Ovary (tissue), 9 donors: ENCODE measurements around the gene MBNL1. TPM values are rescaled to one million over a fixed set of nuclear protein-coding genes. Genes with fewer than 3 reads are reported as not detected.

Experiments used
- DNase-seq, 5 donors: peaks; one replicate each; pipeline ENCODE4 v3.0.0-alpha.2; 2019 to 2020
- H3K27ac ChIP-seq, 2 donors: fragments of 200-600 bp; one replicate each; pipeline versions ENCODE4 v1.5.1 to v1.8.0; 2019 to 2022
- H3K27me3 ChIP-seq: fragments of 200-600 bp; one replicate; pipeline ENCODE4 v1.8.0; 2022
- H3K36me3 ChIP-seq: fragments of 200-600 bp; sonication (generic); one replicate; pipeline ENCODE4 v1.5.1; 2019
- H3K4me1 ChIP-seq: one replicate; pipeline ENCODE4 v1.8.1; 2013; ENCODE audit warnings: mild to moderate bottlenecking, moderate library complexity; ENCODE audit not compliant: insufficient read depth
- H3K4me3 ChIP-seq: fragments of 200-600 bp; sonication (generic); one replicate; pipeline ENCODE4 v1.5.1; 2017
- H3K9me3 ChIP-seq, 2 donors: fragments of 200-600 bp in 1 of 2; sonication (generic) in 1 of 2; one replicate each; pipeline versions ENCODE4 v1.5.1 to v1.8.1; 2013 to 2019; ENCODE audit warnings: mild to moderate bottlenecking in 1 of 2, moderate library complexity in 1 of 2
- EP300 ChIP-seq: sonication (generic); formaldehyde crosslinking; IDR thresholded peaks from one replicate; pipeline ENCODE4 v1.6.1; 2017; ENCODE audit warnings: antibody characterized with exemption
- POLR2A ChIP-seq: fragments of 450-650 bp; IDR thresholded peaks from one replicate; pipeline ENCODE4 v1.6.1; 2017; ENCODE audit warnings: antibody characterized with exemption, mild to moderate bottlenecking, moderate library complexity
- WGBS, 3 donors: extraction: QIAGEN DNeasy Blood & Tissue Kit in 1 of 3; methylation state at CpG; one replicate each; pipeline versions ENCODE4 v1.1.5 to v1.1.7; 2013 to 2017; 5-methylcytosine and 5-hydroxymethylcytosine counted together
- intact Hi-C, 4 donors: fragments of 100-400 bp; cut with DNase I; formaldehyde crosslinking; loops; one replicate each; pipeline versions ENCODE4 v1.11.0 to v1.15.1; 2022 to 2023
- polyA plus RNA-seq, 2 donors: library from polyadenylated mRNA; stranded (reverse); fragments of 200-250 nt in 1 of 2; fragments of 350-450 nt in 1 of 2; fragmentation: Illumina TruSeq in 1 of 2; extraction: RNeasy Lipid Tissue Mini Kit (QIAGEN cat#74804) in 1 of 2; gene quantifications; one replicate each; pipeline ENCODE4 v1.2.3, GENCODE V29; 2013 to 2014
- total RNA-seq, 7 donors: library from RNA; depleted of rRNA in 2 of 7; stranded (reverse); fragments of >200 nt in 2 of 7; fragmentation: NEBNext Ultra II Directional in 3 of 7; extraction: Animal tissue kit (Norgen Biotek cat#: 25700) in 3 of 7; gene quantifications; one replicate each; pipeline versions ENCODE4 v1.1.0 to v1.2.4, GENCODE V29; 2016 to 2023
- TF ChIP-seq, protein P1 (sequence below), 3 donors: fragments of 450-650 bp in 2 of 3; fragments of 200-600 bp in 1 of 3; IDR thresholded peaks; one replicate each; pipeline versions ENCODE4 v1.5.1 to v1.8.0; 2016 to 2022; ENCODE audit warnings: antibody characterized with exemption in 3 of 3, mild to moderate bottlenecking in 1 of 3
- donor health status: DM: no; HTN: no; CAD: no; lungs with moderate emphysema.
- donor health status: DM: no; HTN: no; CAD: no.
- donor health status: Bipolar disorder and iron deficiency.
- donor health status: DM: yes; HTN: yes; CAD: no.
- donor health status: DM: no; HTN: no; CAD: no.
- donor health status: DM: yes; HTN: yes; CAD: no.

Gene MBNL1
- total and polyA plus RNA-seq, 9 donors, result 39.7 to 152 (median 123) TPM

DNA sequence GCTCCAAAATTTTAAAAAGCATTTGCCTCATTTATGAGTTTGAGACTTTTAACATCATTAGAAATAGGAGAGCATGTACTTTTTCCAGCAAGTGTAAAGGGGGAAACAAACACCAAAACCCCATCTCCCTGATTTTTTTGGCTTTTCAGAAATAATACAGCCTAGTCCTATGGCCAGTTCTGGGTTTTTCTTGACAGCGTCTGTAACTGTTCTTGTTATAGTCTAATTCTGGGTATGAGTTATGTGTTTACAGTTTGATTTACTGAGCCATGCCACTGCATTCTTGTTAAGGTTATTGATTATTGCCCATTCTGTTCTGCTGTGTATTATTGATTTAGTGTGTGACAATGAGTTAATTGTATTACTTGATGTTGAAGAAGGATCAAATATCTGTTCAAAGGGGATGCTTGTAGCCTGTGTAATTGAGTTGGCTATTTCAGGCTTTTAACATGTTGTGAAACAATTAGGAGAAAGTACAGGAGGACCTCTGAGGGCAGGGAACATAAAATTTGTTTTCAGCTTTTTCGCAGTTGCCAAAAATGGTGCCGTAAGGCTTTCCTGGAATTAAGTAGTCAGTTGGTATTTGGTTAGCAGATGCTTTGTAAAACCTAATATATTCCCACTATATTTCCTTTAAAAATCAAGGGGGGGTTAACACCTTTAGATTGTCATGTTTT lies 46.1 kb downstream of the MBNL1 start:
- DNase-seq, result no peak
- Histone ChIP-seq H3K4me1 (no peaks in the 10 kb centered on the region), H3K4me3 (no peak overlapping the region), H3K27me3 (no peaks in the 10 kb centered on the region), H3K36me3 (no peaks in the 10 kb centered on the region), H3K27ac (no peak overlapping the region), H3K9me3 (no peaks in the 10 kb centered on the region)
- 75 to 84% (median 80%) methylated on average over 3 of the region's 3 CpGs for WGBS, 3 donors
- TF ChIP-seq, protein P1, sequence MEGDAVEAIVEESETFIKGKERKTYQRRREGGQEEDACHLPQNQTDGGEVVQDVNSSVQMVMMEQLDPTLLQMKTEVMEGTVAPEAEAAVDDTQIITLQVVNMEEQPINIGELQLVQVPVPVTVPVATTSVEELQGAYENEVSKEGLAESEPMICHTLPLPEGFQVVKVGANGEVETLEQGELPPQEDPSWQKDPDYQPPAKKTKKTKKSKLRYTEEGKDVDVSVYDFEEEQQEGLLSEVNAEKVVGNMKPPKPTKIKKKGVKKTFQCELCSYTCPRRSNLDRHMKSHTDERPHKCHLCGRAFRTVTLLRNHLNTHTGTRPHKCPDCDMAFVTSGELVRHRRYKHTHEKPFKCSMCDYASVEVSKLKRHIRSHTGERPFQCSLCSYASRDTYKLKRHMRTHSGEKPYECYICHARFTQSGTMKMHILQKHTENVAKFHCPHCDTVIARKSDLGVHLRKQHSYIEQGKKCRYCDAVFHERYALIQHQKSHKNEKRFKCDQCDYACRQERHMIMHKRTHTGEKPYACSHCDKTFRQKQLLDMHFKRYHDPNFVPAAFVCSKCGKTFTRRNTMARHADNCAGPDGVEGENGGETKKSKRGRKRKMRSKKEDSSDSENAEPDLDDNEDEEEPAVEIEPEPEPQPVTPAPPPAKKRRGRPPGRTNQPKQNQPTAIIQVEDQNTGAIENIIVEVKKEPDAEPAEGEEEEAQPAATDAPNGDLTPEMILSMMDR (IDR thresholded peaks at IDR 0.05), result no peak
- TF ChIP-seq EP300, result no peak
- TF ChIP-seq POLR2A, result no peak
- intact Hi-C loops, result no loop called here

DNA sequence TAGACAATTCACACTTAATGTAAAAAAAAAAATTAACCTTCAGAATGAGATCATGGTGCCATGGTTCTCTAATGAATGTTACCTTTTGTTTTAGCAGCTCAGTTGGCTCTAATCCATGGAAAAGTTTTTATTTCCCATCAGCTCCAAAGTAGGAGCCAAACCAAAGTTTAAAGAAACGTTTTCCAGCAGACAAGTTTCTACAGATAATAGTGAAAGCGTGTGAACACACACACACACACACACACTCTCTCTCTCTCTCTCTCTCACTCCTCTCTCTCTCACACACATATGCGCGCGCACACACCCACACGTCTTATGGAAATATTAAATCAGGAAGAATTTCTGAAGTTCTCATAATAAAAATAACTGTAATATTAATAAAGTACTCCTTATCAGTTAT lies 46.9 kb downstream of the MBNL1 start:
- H3K9me3 ChIP-seq, result no peaks in the 10 kb centered on the region
- no peak overlapping the region for H3K27ac ChIP-seq
- no peak for DNase-seq
- TF ChIP-seq, protein P1 (IDR thresholded peaks at IDR 0.05), result no peak
- no peak for TF ChIP-seq EP300
- TF ChIP-seq POLR2A, result no peak
- H3K27me3 ChIP-seq, result no peaks in the 10 kb centered on the region
- H3K4me1 ChIP-seq, result peaks cover 2% of the 10 kb centered on the region
- no peak overlapping the region for H3K4me3 ChIP-seq
- intact Hi-C loops, result loop anchor here in 1 of 4 donors (2.0 kb wide), 1 partner anchor 35 kb away; no protein-coding TSS in a partner anchor
- H3K36me3 ChIP-seq, result no peaks in the 10 kb centered on the region
- WGBS, 3 donors, result 51 to 55% (median 55%) methylated on average over 6 of the region's 6 CpGs

DNA sequence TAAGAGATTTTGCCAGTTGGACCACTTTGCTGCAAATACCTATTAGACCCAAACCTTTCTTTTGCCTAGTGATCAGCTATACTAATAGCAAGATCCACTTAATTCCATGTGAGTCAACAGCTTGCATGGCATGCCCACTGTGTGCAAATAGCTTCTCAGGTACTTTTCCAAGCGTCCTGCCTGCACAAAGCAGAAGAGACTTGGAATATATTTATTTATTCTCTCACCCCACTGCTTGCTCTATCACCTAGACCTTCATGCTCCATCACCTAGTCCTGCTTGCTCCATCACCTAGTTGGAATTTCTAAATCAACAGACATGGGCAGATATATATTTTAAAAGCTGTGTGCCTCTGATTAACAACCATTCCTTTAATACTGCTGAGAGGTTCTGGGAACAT lies 47.6 kb downstream of the MBNL1 start:
- intact Hi-C loops, result loop anchor here in 1 of 4 donors (2.0 kb wide), 1 partner anchor 36 kb away; no protein-coding TSS in a partner anchor
- WGBS, 3 donors, result 96 to 98% (median 98%) methylated on average over 1 of the region's 1 CpG
- Histone ChIP-seq H3K27ac (no peak overlapping the region), H3K36me3 (no peaks in the 10 kb centered on the region), H3K4me3 (no peak overlapping the region), H3K9me3 (no peaks in the 10 kb centered on the region), H3K27me3 (no peaks in the 10 kb centered on the region), H3K4me1 (peaks cover 2% of the 10 kb centered on the region)
- no peak for DNase-seq
- TF ChIP-seq, protein P1 (IDR thresholded peaks at IDR 0.05), result no peak
- TF ChIP-seq POLR2A (no peak), EP300 (no peak)

DNA sequence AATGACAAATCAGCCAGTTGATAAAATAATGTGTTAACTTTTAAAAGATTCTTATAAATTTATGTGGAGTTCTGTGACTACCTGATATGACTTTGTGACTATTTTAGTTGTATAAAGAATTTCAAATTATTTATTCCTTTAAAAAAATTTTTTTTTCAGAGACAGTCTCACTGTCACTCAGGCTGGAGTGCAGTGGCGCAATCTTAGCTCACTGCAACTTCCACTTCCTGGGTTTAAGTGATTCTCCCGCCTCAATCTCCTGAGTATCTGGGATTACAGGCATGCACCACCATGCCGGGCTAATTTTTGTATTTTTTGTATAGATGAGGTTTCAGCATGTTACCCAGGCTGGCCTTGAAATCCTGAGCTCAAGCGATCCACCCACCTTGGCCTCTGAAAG lies 48.5 kb downstream of the MBNL1 start:
- WGBS, 3 donors, result 90 to 92% (median 91%) methylated on average over 4 of the region's 4 CpGs
- Histone ChIP-seq H3K27ac (no peak overlapping the region), H3K9me3 (no peaks in the 10 kb centered on the region), H3K27me3 (no peaks in the 10 kb centered on the region), H3K36me3 (no peaks in the 10 kb centered on the region), H3K4me3 (no peak overlapping the region), H3K4me1 (peaks cover 2% of the 10 kb centered on the region)
- no peak for DNase-seq
- TF ChIP-seq, protein P1 (IDR thresholded peaks at IDR 0.05), result no peak
- intact Hi-C loops, result loop anchor here in 1 of 4 donors (2.0 kb wide), 1 partner anchor 36 kb away; no protein-coding TSS in a partner anchor
